Mucosa of descending colon (tissue), 3 donors: ENCODE results near the gene RANBP17. TPM values are rescaled to one million over a fixed set of nuclear protein-coding genes. Genes with fewer than 3 reads are reported as not detected.

ENCODE experiments used
- ATAC-seq: fragments of 200-7000 bp; cut with Tn5 transposase; one replicate; pipeline ENCODE4 v1.9.1; 2020; ENCODE audit warnings: mild to moderate bottlenecking, moderate library complexity
- DNase-seq, 3 donors: peaks; one replicate each; pipeline ENCODE4 v3.0.0-alpha.2; 2020
- H3K36me3 ChIP-seq: fragments of 200-600 bp; one replicate; pipeline ENCODE4 v1.8.0; 2021; ENCODE audit warnings: low read depth, mild to moderate bottlenecking
- H3K4me1 ChIP-seq: fragments of 200-600 bp; one replicate; pipeline ENCODE4 v1.8.0; 2021; ENCODE audit warnings: low read depth, mild to moderate bottlenecking
- H3K4me3 ChIP-seq: fragments of 200-600 bp; one replicate; pipeline ENCODE4 v1.8.0; 2021; ENCODE audit warnings: mild to moderate bottlenecking
- H3K9me3 ChIP-seq: fragments of 200-600 bp; one replicate; pipeline ENCODE4 v1.8.0; 2021; ENCODE audit warnings: mild to moderate bottlenecking
- CTCF ChIP-seq: fragments of 200-600 bp; IDR thresholded peaks from one replicate; pipeline ENCODE4 v1.8.0; 2022; ENCODE audit warnings: antibody characterized with exemption, mild to moderate bottlenecking
- intact Hi-C, 2 donors: fragments of 100-400 bp; cut with DNase I in 1 of 2; cut with micrococcal nuclease in 1 of 2; formaldehyde crosslinking; loops; one replicate each; pipeline versions ENCODE4 v1.11.0 to v1.11.1; 2022; cut with DNase I, micrococcal nuclease
- total RNA-seq, 3 donors: library from RNA; stranded (reverse); fragmentation: NEBNext Ultra II Directional in 2 of 3; extraction: Animal tissue kit (Norgen Biotek cat#: 25700) in 2 of 3; gene quantifications; one replicate each; pipeline versions ENCODE4 v1.2.1 to v1.2.4, GENCODE V29; 2021 to 2023
- donor health status: DM: no; HTN: no; CAD: no; lungs with moderate emphysema.
- donor health status: DM: no; HTN: no; CAD: no.
- donor health status: DM: no; HTN: yes; CAD: no.

Gene RANBP17
- total RNA-seq, 3 donors from 2014 or later: 11.7 to 19.7 (median 13.4) TPM

DNA sequence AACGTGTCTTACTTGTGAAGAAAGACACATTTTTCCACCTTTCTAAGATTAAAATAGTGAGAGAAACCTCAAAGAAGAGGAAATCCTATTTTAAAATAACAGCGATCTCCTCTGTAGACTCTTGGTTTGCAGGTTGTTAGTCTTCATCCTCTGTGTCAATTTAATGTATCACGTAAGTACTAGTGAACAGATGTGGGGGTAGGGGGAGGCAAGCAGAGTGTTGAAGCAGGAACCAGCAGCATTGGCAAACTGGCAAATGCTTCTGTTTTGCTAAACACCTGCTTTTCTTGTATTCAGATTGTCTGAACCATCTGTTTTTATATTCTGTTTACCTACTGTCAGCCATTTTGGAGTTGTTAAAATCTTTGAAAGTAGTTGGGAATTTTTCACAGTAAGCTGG is 288.0 kb downstream of the RANBP17 start:
- no peak overlapping the region for H3K4me3 ChIP-seq
- DNase-seq (no peak), ATAC-seq (no peak)
- no peaks in the 10 kb centered on the region for H3K9me3 ChIP-seq
- intact Hi-C loops: no loop called here
- H3K4me1 ChIP-seq: no peaks in the 10 kb centered on the region
- no peaks in the 10 kb centered on the region for H3K36me3 ChIP-seq
- TF ChIP-seq CTCF: no peak

- intact Hi-C loops: no loop called here
- no peak for ATAC-seq
- Histone ChIP-seq H3K4me3 (no peak overlapping the region), H3K9me3 (no peaks in the 10 kb centered on the region), H3K36me3 (no peaks in the 10 kb centered on the region), H3K4me1 (no peaks in the 10 kb centered on the region)
- DNase-seq: no peak
- no peak for TF ChIP-seq CTCF
These were observed 290.6 kb downstream of the RANBP17 start for GRCh38 chr5:171152382-171152781.

DNA sequence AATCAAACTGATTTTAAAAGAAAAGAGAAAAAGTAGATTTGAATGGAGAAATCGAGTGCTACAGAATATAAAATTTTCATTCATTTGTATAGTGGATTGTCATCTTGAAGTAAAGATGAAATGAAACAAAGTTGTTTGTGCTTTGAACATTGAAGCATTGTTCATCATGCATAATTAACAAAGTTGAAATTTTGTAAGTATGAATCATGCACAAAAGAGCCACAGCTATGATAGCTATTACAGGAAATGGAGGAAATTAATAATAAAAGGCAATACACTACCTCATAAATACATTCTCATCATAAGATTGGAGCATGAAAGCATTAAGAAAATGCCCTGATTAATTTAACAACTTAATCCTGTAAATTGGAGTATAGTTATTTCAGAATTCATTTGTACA is 293.8 kb downstream of the RANBP17 start:
- ATAC-seq: no peak
- no peaks in the 10 kb centered on the region for H3K9me3 ChIP-seq
- H3K4me3 ChIP-seq: no peak overlapping the region
- no peak for DNase-seq
- intact Hi-C loops: no loop called here
- no peak for TF ChIP-seq CTCF
- H3K36me3 ChIP-seq: no peaks in the 10 kb centered on the region
- H3K4me1 ChIP-seq: no peaks in the 10 kb centered on the region

- H3K4me3 ChIP-seq: no peak overlapping the region
- DNase-seq (no peak), ATAC-seq (no peak)
- intact Hi-C loops: no loop called here
- H3K36me3 ChIP-seq: no peaks in the 10 kb centered on the region
- H3K9me3 ChIP-seq: no peaks in the 10 kb centered on the region
- no peak for TF ChIP-seq CTCF
- H3K4me1 ChIP-seq: no peaks in the 10 kb centered on the region
These were observed 295.5 kb downstream of the RANBP17 start for GRCh38 chr5:171157276-171157675.

- Histone ChIP-seq H3K36me3 (no peaks in the 10 kb centered on the region), H3K4me3 (no peak overlapping the region), H3K4me1 (no peaks in the 10 kb centered on the region), H3K9me3 (no peaks in the 10 kb centered on the region)
- no peak for DNase-seq
- ATAC-seq: no peak
- TF ChIP-seq CTCF: no peak
- intact Hi-C loops: no loop called here
These were observed 296.0 kb downstream of the RANBP17 start for GRCh38 chr5:171157775-171158174.

- no peak for TF ChIP-seq CTCF
- Histone ChIP-seq H3K9me3 (no peaks in the 10 kb centered on the region), H3K4me3 (no peak overlapping the region), H3K36me3 (no peaks in the 10 kb centered on the region), H3K4me1 (no peaks in the 10 kb centered on the region)
- ATAC-seq: no peak
- intact Hi-C loops: no loop called here
- DNase-seq: no peak
These were observed 296.8 kb downstream of the RANBP17 start for GRCh38 chr5:171158581-171158980.
